ENCODE results near the gene UBXN4. TPM values are rescaled to one million over a fixed set of nuclear protein-coding genes. Genes with fewer than 3 reads are reported as not detected.

Gene UBXN4
- total and polyA plus RNA-seq, 2 of the 13 experiments (the other 11 are each of a cell fraction or from before 2014, with no cell fraction given) = 74.2 to 104 TPM

GRCh38 chr2:135797497-135798274 is 56.0 kb downstream of the UBXN4 start (continued):
- TF ChIP-seq ZHX2 (IDR thresholded peaks at IDR 0.05; ENCODE audit: low read depth) (no peak), ZHX2 (CRISPR knock-in tag; IDR thresholded peaks at IDR 0.05; ENCODE audit: borderline replicate concordance) (no peak), DMAP1 (CRISPR knock-in tag; IDR thresholded peaks at IDR 0.05) (no peak), STAG1 (CRISPR knock-in tag; IDR thresholded peaks at IDR 0.05) (peak; percentile 70), NRL (CRISPR knock-in tag; IDR thresholded peaks at IDR 0.05; ENCODE audit: borderline replicate concordance) (no peak), ZNF616 (CRISPR knock-in tag; IDR thresholded peaks at IDR 0.05; ENCODE audit: low read depth) (no peak), CEBPB (IDR thresholded peaks at IDR 0.05; ENCODE audit: borderline replicate concordance, low read depth, low read length) (peak; percentile 77), GTF3A (CRISPR knock-in tag; conservative IDR thresholded peaks at IDR 0.05) (no peak), MTA3 (CRISPR knock-in tag; IDR thresholded peaks at IDR 0.05) (no peak), ZNF724P (CRISPR knock-in tag; IDR thresholded peaks at IDR 0.05; ENCODE audit: borderline replicate concordance) (no peak), ZNF550 (CRISPR knock-in tag; IDR thresholded peaks at IDR 0.05; ENCODE audit: borderline replicate concordance) (no peak), SRF (IDR thresholded peaks at IDR 0.05; ENCODE audit: low read depth, low read length) (no peak), FUBP1 (CRISPR knock-in tag; IDR thresholded peaks at IDR 0.05; ENCODE audit: borderline replicate concordance) (no peak), ZNF276 (CRISPR knock-in tag; IDR thresholded peaks at IDR 0.05; ENCODE audit: low read depth) (no peak)
- TF ChIP-seq, protein P1, sequence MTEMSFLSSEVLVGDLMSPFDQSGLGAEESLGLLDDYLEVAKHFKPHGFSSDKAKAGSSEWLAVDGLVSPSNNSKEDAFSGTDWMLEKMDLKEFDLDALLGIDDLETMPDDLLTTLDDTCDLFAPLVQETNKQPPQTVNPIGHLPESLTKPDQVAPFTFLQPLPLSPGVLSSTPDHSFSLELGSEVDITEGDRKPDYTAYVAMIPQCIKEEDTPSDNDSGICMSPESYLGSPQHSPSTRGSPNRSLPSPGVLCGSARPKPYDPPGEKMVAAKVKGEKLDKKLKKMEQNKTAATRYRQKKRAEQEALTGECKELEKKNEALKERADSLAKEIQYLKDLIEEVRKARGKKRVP (CRISPR knock-in tag; IDR thresholded peaks at IDR 0.05) = peak in 1 of 2 experiments; percentile 79; a peak in 2 of 4 replicates
- TF ChIP-seq, protein P2, sequence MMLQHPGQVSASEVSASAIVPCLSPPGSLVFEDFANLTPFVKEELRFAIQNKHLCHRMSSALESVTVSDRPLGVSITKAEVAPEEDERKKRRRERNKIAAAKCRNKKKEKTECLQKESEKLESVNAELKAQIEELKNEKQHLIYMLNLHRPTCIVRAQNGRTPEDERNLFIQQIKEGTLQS (CRISPR knock-in tag; IDR thresholded peaks at IDR 0.05) = peak; percentile 58
- TF ChIP-seq, protein P3, sequence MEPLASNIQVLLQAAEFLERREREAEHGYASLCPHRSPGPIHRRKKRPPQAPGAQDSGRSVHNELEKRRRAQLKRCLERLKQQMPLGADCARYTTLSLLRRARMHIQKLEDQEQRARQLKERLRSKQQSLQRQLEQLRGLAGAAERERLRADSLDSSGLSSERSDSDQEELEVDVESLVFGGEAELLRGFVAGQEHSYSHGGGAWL (CRISPR knock-in tag; IDR thresholded peaks at IDR 0.05) = no peak

Data from HepG2 (cell line).